Measurements from ENCODE around the gene CEP104.

Gene CEP104

GRCh38 chr1:3851292-3851691 lies 5.7 kb downstream of the CEP104 start:
- H3K4me3 ChIP-seq (ENCODE audit: control insufficient read depth, low read depth, low read length): no peak overlapping the region
- DNase-seq (ENCODE audit: low read depth): no peak
- TF ChIP-seq, protein P1, sequence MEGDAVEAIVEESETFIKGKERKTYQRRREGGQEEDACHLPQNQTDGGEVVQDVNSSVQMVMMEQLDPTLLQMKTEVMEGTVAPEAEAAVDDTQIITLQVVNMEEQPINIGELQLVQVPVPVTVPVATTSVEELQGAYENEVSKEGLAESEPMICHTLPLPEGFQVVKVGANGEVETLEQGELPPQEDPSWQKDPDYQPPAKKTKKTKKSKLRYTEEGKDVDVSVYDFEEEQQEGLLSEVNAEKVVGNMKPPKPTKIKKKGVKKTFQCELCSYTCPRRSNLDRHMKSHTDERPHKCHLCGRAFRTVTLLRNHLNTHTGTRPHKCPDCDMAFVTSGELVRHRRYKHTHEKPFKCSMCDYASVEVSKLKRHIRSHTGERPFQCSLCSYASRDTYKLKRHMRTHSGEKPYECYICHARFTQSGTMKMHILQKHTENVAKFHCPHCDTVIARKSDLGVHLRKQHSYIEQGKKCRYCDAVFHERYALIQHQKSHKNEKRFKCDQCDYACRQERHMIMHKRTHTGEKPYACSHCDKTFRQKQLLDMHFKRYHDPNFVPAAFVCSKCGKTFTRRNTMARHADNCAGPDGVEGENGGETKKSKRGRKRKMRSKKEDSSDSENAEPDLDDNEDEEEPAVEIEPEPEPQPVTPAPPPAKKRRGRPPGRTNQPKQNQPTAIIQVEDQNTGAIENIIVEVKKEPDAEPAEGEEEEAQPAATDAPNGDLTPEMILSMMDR (IDR thresholded peaks at IDR 0.05; ENCODE audit: control insufficient read depth, insufficient read depth, low read depth, low read length, missing control alignments): no peak

DNA sequence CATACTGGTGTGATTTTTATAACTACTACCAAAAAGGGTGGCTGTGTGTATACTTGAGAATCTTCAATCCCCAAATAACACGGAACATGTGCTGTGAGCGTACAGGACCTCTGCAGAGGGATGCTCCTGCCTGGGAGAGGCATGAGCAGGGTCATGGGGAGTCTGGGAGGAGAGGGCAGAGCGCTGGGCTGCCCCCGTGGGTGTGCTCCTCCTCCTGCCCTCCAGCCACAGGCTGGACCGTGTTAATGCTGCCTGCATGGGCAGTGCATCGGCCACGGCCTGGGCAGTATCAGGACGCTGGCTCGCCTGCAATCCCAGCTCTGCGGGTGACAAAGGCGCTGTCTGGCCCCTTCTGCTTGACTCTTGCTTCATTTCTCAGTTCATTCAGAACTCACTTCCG lies 6.2 kb downstream of the CEP104 start:
- DNase-seq (ENCODE audit: low read depth): no peak
- H3K4me3 ChIP-seq (ENCODE audit: control insufficient read depth, low read depth, low read length): no peak overlapping the region
- TF ChIP-seq, protein P1 (IDR thresholded peaks at IDR 0.05; ENCODE audit: control insufficient read depth, insufficient read depth, low read depth, low read length, missing control alignments): no peak

DNA sequence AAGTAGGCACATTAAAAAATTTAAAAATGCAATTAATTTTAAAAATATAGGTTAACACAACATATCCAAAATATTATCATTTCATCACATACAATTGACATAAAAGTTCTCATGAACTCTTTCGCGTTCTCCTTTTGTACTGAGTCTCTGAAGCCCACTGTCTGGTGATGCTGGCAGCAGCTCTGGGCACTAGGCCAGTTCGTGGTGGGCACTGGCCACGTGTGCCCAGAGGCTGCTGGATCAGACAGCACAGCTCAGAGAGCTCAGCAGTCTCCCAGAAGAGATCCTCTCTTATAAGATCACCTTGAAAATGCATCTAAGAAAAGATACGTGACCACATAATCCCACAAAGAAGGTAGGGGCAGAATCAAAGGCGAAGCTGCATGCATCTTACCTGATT lies 9.9 kb downstream of the CEP104 start:
- TF ChIP-seq, protein P1 (IDR thresholded peaks at IDR 0.05; ENCODE audit: control insufficient read depth, insufficient read depth, low read depth, low read length, missing control alignments): no peak

GRCh38 chr1:3846541-3846940 lies 10.5 kb downstream of the CEP104 start:
- TF ChIP-seq, protein P1 (IDR thresholded peaks at IDR 0.05; ENCODE audit: control insufficient read depth, insufficient read depth, low read depth, low read length, missing control alignments): no peak
- no peak for DNase-seq (ENCODE audit: low read depth)
- H3K4me3 ChIP-seq (ENCODE audit: control insufficient read depth, low read depth, low read length): no peak overlapping the region

More for the DNA sequence above, 9.9 kb downstream of the CEP104 start:
- no peak overlapping the region for H3K4me3 ChIP-seq (ENCODE audit: control insufficient read depth, low read depth, low read length)
- DNase-seq (ENCODE audit: low read depth): no peak

- TF ChIP-seq, protein P1 (IDR thresholded peaks at IDR 0.05; ENCODE audit: control insufficient read depth, insufficient read depth, low read depth, low read length, missing control alignments): no peak
- H3K4me3 ChIP-seq (ENCODE audit: control insufficient read depth, low read depth, low read length): no peak overlapping the region
- no peak for DNase-seq (ENCODE audit: low read depth)
Observed at GRCh38 chr1:3842912-3843311, 14.1 kb downstream of the CEP104 start.

GRCh38 chr1:3841491-3841890 lies 15.5 kb downstream of the CEP104 start:
- no peak overlapping the region for H3K4me3 ChIP-seq (ENCODE audit: control insufficient read depth, low read depth, low read length)
- TF ChIP-seq, protein P1 (IDR thresholded peaks at IDR 0.05; ENCODE audit: control insufficient read depth, insufficient read depth, low read depth, low read length, missing control alignments): no peak
- DNase-seq (ENCODE audit: low read depth): no peak

DNA sequence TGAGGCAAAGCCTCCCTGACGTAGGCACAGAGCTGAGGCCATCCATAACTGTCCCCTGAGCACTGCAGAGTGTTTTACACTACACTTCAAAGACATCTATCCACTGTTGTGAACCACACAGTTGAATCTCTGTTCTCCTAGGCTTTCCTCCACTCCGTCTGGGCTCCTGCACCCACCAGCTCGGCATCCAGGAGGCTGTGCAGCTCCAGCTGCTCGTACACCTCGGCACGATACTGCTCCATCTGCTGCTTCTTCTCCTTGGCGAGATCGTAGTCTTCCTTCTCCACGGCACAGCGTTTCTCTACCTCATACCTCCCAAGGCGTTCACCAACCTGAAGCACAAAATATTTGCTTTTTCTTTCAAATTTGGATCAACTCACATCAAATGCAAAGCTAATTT lies 18.2 kb downstream of the CEP104 start:
- DNase-seq (ENCODE audit: low read depth): no peak
- H3K4me3 ChIP-seq (ENCODE audit: control insufficient read depth, low read depth, low read length): no peak overlapping the region
- TF ChIP-seq, protein P1 (IDR thresholded peaks at IDR 0.05; ENCODE audit: control insufficient read depth, insufficient read depth, low read depth, low read length, missing control alignments): no peak
